ENCODE measurements around the gene PRKN.

PRKN gene

DNA sequence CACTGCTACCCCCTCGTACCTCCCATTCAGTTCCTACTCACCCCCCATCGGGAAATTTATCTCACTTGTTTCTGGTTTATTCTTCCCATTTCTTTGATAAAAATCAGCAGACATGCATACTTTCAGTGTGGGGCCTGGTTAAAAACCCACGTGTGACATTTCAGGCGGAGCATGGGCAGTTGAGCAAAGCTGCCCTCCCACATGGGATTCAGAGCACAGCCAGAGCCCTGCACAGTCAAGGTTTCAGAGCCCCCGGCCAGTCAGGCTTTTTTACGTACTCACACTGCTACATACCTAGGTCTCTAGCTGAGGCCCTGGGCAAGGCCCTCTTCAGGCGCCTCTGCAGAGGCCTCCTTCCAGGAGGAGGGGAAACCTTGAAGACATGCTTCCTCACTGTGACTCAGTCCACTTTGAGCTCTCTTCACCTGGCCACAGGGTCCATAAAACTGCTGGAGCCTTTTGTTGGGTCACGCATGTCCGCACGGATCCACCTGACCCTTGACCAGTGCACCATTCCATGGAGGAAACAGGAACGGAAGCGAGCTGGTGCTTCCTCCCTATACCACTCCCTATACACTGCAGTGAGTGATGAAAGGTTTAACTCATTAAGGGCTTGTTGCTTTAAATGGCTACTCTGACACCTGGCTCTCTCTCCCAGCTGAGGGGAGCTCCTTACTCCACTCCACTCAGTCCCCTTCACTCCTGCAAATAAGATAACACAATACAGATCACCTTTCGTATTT lies 713.3 kb downstream of the PRKN start:
- no peak for DNase-seq

DNA sequence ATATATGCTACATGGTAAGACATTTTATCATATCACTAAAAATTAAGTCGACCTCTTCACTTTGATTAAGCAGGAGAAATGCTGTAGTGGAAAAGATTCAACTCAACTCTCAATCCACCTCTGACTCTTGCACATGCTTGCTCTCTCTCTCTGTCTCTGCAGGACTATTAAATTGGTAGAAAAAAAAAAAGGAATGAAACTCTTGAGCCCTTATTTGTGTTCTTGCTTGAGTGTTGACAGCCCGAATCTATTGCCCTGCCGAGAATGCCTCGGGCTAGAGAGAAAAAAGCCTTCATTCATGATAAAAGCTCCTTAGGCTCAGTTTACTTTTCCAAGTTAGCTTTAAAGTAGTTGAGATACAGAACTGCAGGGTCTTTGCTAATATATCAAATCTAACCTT lies 722.2 kb downstream of the PRKN start:
- DNase-seq: no peak

GRCh38 chr6:161996783-161997182 lies 730.8 kb downstream of the PRKN start:
- DNase-seq: no peak

- no peak for DNase-seq
Observed at GRCh38 chr6:161985876-161986423, 741.6 kb downstream of the PRKN start.

DNA sequence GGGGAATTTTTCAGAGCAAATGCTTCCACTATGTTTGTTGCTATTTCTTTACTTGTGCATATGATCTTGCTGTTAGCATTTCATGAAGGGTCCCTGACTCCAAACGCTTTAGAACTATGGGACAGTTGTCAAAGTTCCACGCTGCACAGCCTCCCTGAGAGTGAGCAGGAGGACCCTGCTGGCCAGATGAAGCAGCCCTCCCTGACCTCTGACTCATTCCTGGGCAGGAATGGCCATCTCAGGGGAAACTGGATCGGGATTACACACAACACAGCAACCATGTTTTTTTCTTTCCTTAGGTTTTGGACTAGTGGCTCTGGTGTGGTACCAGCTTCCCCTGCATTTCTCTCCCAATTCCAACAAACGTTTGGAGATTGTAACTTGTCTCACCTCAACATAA lies 742.9 kb downstream of the PRKN start:
- DNase-seq: no peak

GRCh38 chr6:161976553-161976952 lies 751.0 kb downstream of the PRKN start:
- DNase-seq: no peak

- no peak for DNase-seq
Observed at GRCh38 chr6:161973064-161973463, 754.5 kb downstream of the PRKN start.

GRCh38 chr6:161971043-161971442 lies 756.5 kb downstream of the PRKN start:
- no peak for DNase-seq

GRCh38 chr6:161963634-161964234 lies 763.8 kb downstream of the PRKN start:
- DNase-seq: no peak

- no peak for DNase-seq
Observed at GRCh38 chr6:161963181-161963580, 764.4 kb downstream of the PRKN start.

DNA sequence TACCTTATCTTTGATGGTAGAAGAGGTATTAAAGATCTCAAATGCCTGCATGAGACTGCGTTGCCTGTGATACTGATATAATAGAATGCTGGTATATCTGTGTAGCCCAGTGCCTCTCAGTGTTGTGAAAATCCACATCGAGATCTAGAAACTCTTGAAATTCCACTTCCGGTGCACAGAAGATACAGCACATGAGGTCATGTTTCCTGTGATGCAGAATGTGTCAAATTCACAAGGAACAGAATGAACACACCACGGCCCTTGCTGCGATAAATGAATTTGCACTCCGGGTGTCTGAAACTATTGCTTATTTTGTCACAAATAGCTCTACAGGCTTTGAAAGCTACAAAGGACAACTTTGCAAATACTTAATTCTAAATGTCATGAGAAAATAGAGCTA lies 765.8 kb downstream of the PRKN start:
- no peak for DNase-seq

- DNase-seq: no peak
Observed at GRCh38 chr6:161961046-161961445, 766.5 kb downstream of the PRKN start.

DNA sequence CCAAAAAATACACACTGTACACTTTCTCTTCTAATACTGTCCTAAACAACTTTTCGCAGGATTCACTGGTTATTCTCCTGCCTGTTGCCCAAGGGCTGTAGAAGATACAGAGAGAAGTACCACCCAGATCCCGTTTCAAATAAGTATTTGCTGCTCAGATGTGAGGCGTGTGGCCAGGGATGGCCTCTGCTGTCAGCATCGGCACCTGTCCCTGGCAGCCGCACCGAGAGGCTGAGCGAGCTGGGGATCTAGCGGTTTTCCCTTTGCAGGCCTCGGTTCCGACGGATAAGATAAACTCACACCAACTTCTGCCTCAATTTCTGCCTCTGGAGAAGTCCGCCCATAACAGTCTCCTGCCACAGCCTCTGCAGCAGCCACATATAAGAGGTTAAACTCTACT lies 768.5 kb downstream of the PRKN start:
- no peak for DNase-seq

- DNase-seq: no peak
Observed at GRCh38 chr6:161956082-161956481, 771.5 kb downstream of the PRKN start.

- no peak for DNase-seq
Observed at GRCh38 chr6:161954699-161955276, 772.8 kb downstream of the PRKN start.

DNA sequence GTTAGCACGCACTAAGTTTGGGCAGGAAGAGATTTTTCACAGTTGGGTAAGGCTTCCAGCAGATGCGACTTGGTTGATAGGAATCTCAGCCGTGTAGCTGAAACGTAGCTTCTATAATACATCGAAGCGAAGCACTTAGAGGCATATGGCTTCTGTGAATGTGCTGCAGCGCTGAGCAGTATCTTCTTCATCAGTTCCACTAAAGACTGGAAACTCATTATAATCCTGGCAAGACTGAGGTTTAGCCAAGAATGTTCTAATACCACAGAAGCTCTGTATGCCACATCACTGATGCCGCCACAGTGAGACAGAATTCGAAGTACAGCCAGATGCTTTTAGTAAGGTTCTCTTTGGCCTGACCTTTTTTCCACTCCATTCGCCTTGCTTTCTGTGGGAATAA lies 773.5 kb downstream of the PRKN start:
- DNase-seq: no peak

GRCh38 chr6:161951126-161951525 lies 776.4 kb downstream of the PRKN start:
- DNase-seq: no peak

- no peak for DNase-seq
Observed at GRCh38 chr6:161949531-161949930, 778.0 kb downstream of the PRKN start.

GRCh38 chr6:161948462-161948861 lies 779.1 kb downstream of the PRKN start:
- DNase-seq: no peak

GRCh38 chr6:161947371-161947770 lies 780.2 kb downstream of the PRKN start:
- DNase-seq: no peak

- DNase-seq: no peak
Observed at GRCh38 chr6:161946461-161946860, 781.1 kb downstream of the PRKN start.

GRCh38 chr6:161943561-161943960 lies 784.0 kb downstream of the PRKN start:
- DNase-seq: no peak

- DNase-seq: no peak
Observed at GRCh38 chr6:161941565-161941964, 786.0 kb downstream of the PRKN start.

GRCh38 chr6:161940519-161940918 lies 787.0 kb downstream of the PRKN start:
- DNase-seq: no peak
